A172 (cell line): ENCODE results near the gene PIM2. TPM values are rescaled to one million over a fixed set of nuclear protein-coding genes. Genes with fewer than 3 reads are reported as not detected.

Source experiments
- DNase-seq: peaks from one replicate; pipeline ENCODE4 v3.0.0-alpha.2; 2015; ENCODE audit warnings: low spot score
- total RNA-seq: library from RNA; depleted of rRNA; stranded (reverse); fragments of >200 nt; shearing (Covaris generic); gene quantifications from 2 replicates; pipeline ENCODE4 v1.2.3, GENCODE V29; 2014; rRNA removed

Gene PIM2
- total RNA-seq, 1 experiment from 2014 or later, result 0.59 TPM

- DNase-seq, result peak; percentile 92
These were observed 54.6 kb downstream of the PIM2 start for GRCh38 chrX:48864210-48864609.

Other genes with a start within 250 kb of the PIM2 start
- 0.62 and 3.6 TPM in 2 replicates for gene WAS, start 235.2 kb downstream of the PIM2 start, total RNA-seq
- 18.4 and 18.9 TPM in 2 replicates for gene SUV39H1, start 222.3 kb downstream of the PIM2 start, total RNA-seq
- gene GLOD5, start 157.3 kb downstream of the PIM2 start, total RNA-seq, result not detected in 2 replicates
- not detected in 2 replicates for gene GATA1, start 132.4 kb downstream of the PIM2 start, total RNA-seq
- gene HDAC6, start 117.0 kb downstream of the PIM2 start, total RNA-seq, result 38.8 and 41.5 TPM in 2 replicates
- gene ERAS, start 92.5 kb downstream of the PIM2 start, total RNA-seq, result not detected in 2 replicates
- 15.3 and 16.5 TPM in 2 replicates for gene PCSK1N, start 83.4 kb downstream of the PIM2 start, total RNA-seq
- 67.2 and 73.1 TPM in 2 replicates for gene TIMM17B, start 21.3 kb downstream of the PIM2 start, total RNA-seq
- 57.4 and 59.2 TPM in 2 replicates for gene PQBP1, start 21.1 kb downstream of the PIM2 start, total RNA-seq
- 18.9 and 32.6 TPM in 2 replicates for gene SLC35A2, start 7.4 kb downstream of the PIM2 start, total RNA-seq
- 26.4 and 31.5 TPM in 2 replicates for gene OTUD5, start 38.6 kb upstream of the PIM2 start, total RNA-seq
- gene KCND1, start 52.8 kb upstream of the PIM2 start, total RNA-seq, result 0.67 and 0.91 TPM in 2 replicates
- gene GRIPAP1, start 83.2 kb upstream of the PIM2 start, total RNA-seq, result 15.9 and 18.3 TPM in 2 replicates
- gene TFE3, start 124.3 kb upstream of the PIM2 start, total RNA-seq, result 49.8 and 64.1 TPM in 2 replicates
- gene CCDC120, start 140.0 kb upstream of the PIM2 start, total RNA-seq, result 0.14 TPM in 1 of 2 replicates, not detected in the other
- gene PRAF2, start 155.0 kb upstream of the PIM2 start, total RNA-seq, result 11.7 and 12.6 TPM in 2 replicates
- 47.5 and 64.6 TPM in 2 replicates for gene WDR45, start 160.9 kb upstream of the PIM2 start, total RNA-seq
- 41.9 and 42.4 TPM in 2 replicates for gene GPKOW, start 204.7 kb upstream of the PIM2 start, total RNA-seq
- 0.36 and 1.8 TPM in 2 replicates for gene MAGIX, start 243.7 kb upstream of the PIM2 start, total RNA-seq